ENCODE measurements around the gene SV2C. TPM values are rescaled to one million over a fixed set of nuclear protein-coding genes. Genes with fewer than 3 reads are reported as not detected.
"Not testable (repeated sequence)": the region's sequence is repeated elsewhere in the genome, so short reads cannot be mapped to it uniquely, and the experiment has no call there.

The SV2C gene
- total and polyA plus RNA-seq, 2 donors from 2014 or later = 0.13 TPM; not detected in 1

DNA sequence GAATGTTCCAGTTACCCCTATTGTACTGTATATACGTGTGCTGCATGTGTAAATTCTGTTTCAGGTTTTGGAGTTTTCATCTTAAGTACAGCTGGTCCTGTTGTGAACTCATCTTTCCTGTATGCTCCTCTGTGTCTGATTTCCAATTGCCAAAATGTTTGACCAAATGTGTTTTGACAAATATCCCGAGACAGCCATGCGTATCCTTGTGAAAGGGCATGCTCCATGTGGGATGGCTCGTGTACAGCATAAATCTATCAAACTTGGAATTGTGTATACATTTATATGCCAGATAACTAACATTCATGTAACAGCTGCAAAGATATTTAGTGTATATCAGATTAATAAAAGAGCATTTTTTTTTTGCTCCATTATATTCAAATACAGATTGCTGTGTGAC, 250.4 kb downstream of the SV2C start:
- FAIRE-seq = no peak
- Histone ChIP-seq H3K9ac (ENCODE audit: low read length in 3 of 3) (no peak overlapping the region), H3K4me1 (ENCODE audit: control insufficient read depth in 2 of 3, insufficient read depth in 2 of 3, low read depth in 1 of 3, low read length in 3 of 3) (peaks cover 0 to 9% (median 2%) of the 10 kb centered on the region in 3 donors), H3K27me3 (ENCODE audit: control insufficient read depth, insufficient read depth, low read length) (no peaks in the 10 kb centered on the region), H3K9me3 (ENCODE audit: control insufficient read depth in 2 of 3, insufficient read depth in 1 of 3, low read length in 3 of 3) (no peaks in the 10 kb centered on the region), H3K36me3 (ENCODE audit: control insufficient read depth in 2 of 3, insufficient read depth in 3 of 3, low read length in 3 of 3) (no peaks in the 10 kb centered on the region), H3K4me3 (ENCODE audit: low read length in 3 of 3) (no peak overlapping the region), H3K27ac (ENCODE audit: low read depth in 2 of 2, low read length in 2 of 2) (no peak overlapping the region)
- intact Hi-C loops (cut with DNase I) = no loop called here
- no peak for DNase-seq
- TF ChIP-seq, protein P1, sequence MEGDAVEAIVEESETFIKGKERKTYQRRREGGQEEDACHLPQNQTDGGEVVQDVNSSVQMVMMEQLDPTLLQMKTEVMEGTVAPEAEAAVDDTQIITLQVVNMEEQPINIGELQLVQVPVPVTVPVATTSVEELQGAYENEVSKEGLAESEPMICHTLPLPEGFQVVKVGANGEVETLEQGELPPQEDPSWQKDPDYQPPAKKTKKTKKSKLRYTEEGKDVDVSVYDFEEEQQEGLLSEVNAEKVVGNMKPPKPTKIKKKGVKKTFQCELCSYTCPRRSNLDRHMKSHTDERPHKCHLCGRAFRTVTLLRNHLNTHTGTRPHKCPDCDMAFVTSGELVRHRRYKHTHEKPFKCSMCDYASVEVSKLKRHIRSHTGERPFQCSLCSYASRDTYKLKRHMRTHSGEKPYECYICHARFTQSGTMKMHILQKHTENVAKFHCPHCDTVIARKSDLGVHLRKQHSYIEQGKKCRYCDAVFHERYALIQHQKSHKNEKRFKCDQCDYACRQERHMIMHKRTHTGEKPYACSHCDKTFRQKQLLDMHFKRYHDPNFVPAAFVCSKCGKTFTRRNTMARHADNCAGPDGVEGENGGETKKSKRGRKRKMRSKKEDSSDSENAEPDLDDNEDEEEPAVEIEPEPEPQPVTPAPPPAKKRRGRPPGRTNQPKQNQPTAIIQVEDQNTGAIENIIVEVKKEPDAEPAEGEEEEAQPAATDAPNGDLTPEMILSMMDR (IDR thresholded peaks at IDR 0.05; ENCODE audit: borderline replicate concordance, extremely low read depth, insufficient read depth) = no peak

DNA sequence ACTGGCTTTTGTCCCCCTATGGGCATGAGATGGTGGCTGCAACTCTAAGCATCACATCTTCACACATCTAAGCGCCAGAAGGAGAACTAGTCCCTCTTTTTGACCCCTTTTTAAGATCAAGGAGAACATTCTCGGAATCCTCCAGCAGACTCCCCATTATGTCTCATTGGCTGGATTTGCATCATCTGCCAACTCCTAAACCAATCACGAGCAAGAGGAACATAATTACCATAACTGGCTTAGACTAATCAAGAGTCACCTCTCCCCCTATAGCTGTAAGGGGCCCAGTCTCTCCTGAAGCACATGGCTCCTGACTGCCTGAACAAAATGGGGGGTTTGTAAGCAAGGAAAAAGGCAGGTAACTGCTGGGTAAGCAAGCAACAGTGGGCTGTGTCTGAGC, 251.4 kb downstream of the SV2C start:
- TF ChIP-seq, protein P1 (IDR thresholded peaks at IDR 0.05; ENCODE audit: borderline replicate concordance, extremely low read depth, insufficient read depth) = no peak
- intact Hi-C loops (cut with DNase I) = no loop called here
- no peaks in the 10 kb centered on the region for H3K36me3 ChIP-seq (ENCODE audit: control insufficient read depth in 2 of 3, insufficient read depth in 3 of 3, low read length in 3 of 3)
- no peaks in the 10 kb centered on the region for H3K9me3 ChIP-seq (ENCODE audit: control insufficient read depth in 2 of 3, insufficient read depth in 1 of 3, low read length in 3 of 3)
- DNase-seq (no peak), FAIRE-seq (no peak)
- H3K4me3 ChIP-seq (ENCODE audit: low read length in 3 of 3) = no peak overlapping the region
- peaks cover 0 to 9% (median 2%) of the 10 kb centered on the region in 3 donors for H3K4me1 ChIP-seq (ENCODE audit: control insufficient read depth in 2 of 3, insufficient read depth in 2 of 3, low read depth in 1 of 3, low read length in 3 of 3)
- no peak overlapping the region for H3K9ac ChIP-seq (ENCODE audit: low read length in 3 of 3)
- H3K27me3 ChIP-seq (ENCODE audit: control insufficient read depth, insufficient read depth, low read length) = no peaks in the 10 kb centered on the region
- H3K27ac ChIP-seq (ENCODE audit: low read depth in 2 of 2, low read length in 2 of 2) = no peak overlapping the region

DNA sequence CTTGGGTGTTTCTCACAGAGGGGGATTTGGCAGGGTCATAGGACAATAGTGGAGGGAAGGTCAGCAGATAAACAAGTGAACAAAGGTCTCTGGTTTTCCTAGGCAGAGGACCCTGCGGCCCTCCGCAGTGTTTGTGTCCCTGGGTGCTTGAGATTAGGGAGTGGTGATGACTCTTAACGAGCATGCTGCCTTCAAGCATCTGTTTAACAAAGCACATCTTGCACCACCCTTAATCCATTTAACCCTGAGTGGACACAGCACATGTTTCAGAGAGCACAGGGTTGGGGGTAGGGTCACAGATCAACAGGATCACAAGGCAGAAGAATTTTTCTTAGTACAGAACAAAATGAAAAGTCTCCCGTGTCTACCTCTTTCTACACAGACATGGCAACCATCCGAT, 252.3 kb downstream of the SV2C start:
- H3K9me3 ChIP-seq (ENCODE audit: control insufficient read depth in 2 of 3, insufficient read depth in 1 of 3, low read length in 3 of 3); H3K27me3 ChIP-seq (ENCODE audit: control insufficient read depth, insufficient read depth, low read length); FAIRE-seq; H3K4me3 ChIP-seq (ENCODE audit: low read length in 3 of 3); intact Hi-C loops (cut with DNase I); H3K9ac ChIP-seq (ENCODE audit: low read length in 3 of 3); H3K27ac ChIP-seq (ENCODE audit: low read depth in 2 of 2, low read length in 2 of 2); DNase-seq; H3K4me1 ChIP-seq (ENCODE audit: control insufficient read depth in 2 of 3, insufficient read depth in 2 of 3, low read depth in 1 of 3, low read length in 3 of 3); H3K36me3 ChIP-seq (ENCODE audit: control insufficient read depth in 2 of 3, insufficient read depth in 3 of 3, low read length in 3 of 3): not testable (repeated sequence)

DNA sequence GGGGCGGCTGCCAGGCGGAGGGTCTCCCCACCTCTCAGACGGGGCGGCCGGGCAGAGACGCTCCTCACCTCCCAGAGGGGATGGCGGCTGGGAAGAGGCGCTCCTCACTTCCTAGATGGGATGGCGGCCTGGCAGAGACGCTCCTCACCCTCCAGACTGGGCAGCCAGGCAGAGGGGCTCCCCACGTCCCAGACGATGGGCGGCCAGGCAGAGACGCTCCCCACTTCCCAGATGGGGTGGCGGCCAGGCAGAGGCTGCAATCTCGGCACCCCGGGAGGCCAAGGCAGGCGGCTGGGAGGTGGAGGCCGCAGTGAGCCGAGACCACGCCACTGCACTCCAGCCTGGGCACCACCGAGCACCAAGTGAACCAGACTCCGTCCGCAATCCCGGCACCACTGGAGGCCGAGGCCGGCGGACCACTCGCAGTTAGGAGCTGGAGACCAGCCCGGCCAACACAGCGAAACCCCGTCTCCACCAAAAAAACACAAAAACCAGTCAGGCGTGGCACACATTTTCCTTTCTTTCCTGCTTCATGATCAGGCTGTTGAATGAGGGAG, 253.1 kb downstream of the SV2C start:
- H3K36me3 ChIP-seq (ENCODE audit: control insufficient read depth in 2 of 3, insufficient read depth in 3 of 3, low read length in 3 of 3); FAIRE-seq; intact Hi-C loops (cut with DNase I); DNase-seq; H3K4me3 ChIP-seq (ENCODE audit: low read length in 3 of 3); H3K27me3 ChIP-seq (ENCODE audit: control insufficient read depth, insufficient read depth, low read length); H3K27ac ChIP-seq (ENCODE audit: low read depth in 2 of 2, low read length in 2 of 2); H3K9me3 ChIP-seq (ENCODE audit: control insufficient read depth in 2 of 3, insufficient read depth in 1 of 3, low read length in 3 of 3); H3K9ac ChIP-seq (ENCODE audit: low read length in 3 of 3); H3K4me1 ChIP-seq (ENCODE audit: control insufficient read depth in 2 of 3, insufficient read depth in 2 of 3, low read depth in 1 of 3, low read length in 3 of 3): not testable (repeated sequence)

Data from kidney (tissue), 14 donors.